22Rv1 (cell line): ENCODE results near the gene SH2D3A.

ENCODE experiments used
- CTCF ChIP-seq: fragments of 450-650 bp; IDR thresholded peaks from 2 replicates; pipeline ENCODE4 v1.5.1; 2017; ENCODE audit warnings: mild to moderate bottlenecking
- ZFX ChIP-seq: fragments of 450-650 bp; IDR thresholded peaks from 2 replicates; pipeline ENCODE4 v1.6.1; 2017; ENCODE audit warnings: antibody characterized with exemption, borderline replicate concordance

GRCh38 chr19:6735181-6735911 lies 31.9 kb downstream of the SH2D3A start:
- TF ChIP-seq CTCF (no peak), ZFX (no peak)
